ENCODE data around the gene PAQR4. TPM values are rescaled to one million over a fixed set of nuclear protein-coding genes. Genes with fewer than 3 reads are reported as not detected.

PAQR4 gene
- total RNA-seq, 2 donors from 2014 or later: 8.8 to 13.2 TPM

- TF ChIP-seq CTCF (IDR thresholded peaks at IDR 0.05) (no peak), POLR2A (IDR thresholded peaks at IDR 0.05) (no peak)
- Histone ChIP-seq H3K27ac (no peak overlapping the region), H3K4me3 (no peak overlapping the region), H3K9me3 (no peaks in the 10 kb centered on the region), H3K36me3 (replicated peaks in 1 of 2; ENCODE audit: insufficient read depth in 1 of 2, low read depth in 2 of 2) (peaks cover 0 to 11% of the 10 kb centered on the region in 2 donors), H3K27me3 (no peaks in the 10 kb centered on the region), H3K4me1 (no peaks in the 10 kb centered on the region)
- DNase-seq (no peak), ATAC-seq (no peak)
- 86 to 93% methylated on average over 15 of the region's 15 CpGs for WGBS, 2 donors
- intact Hi-C loops (cut with DNase I): no loop called here
These were observed 34.7 kb upstream of the PAQR4 start for GRCh38 chr16:2934450-2934849.

DNA sequence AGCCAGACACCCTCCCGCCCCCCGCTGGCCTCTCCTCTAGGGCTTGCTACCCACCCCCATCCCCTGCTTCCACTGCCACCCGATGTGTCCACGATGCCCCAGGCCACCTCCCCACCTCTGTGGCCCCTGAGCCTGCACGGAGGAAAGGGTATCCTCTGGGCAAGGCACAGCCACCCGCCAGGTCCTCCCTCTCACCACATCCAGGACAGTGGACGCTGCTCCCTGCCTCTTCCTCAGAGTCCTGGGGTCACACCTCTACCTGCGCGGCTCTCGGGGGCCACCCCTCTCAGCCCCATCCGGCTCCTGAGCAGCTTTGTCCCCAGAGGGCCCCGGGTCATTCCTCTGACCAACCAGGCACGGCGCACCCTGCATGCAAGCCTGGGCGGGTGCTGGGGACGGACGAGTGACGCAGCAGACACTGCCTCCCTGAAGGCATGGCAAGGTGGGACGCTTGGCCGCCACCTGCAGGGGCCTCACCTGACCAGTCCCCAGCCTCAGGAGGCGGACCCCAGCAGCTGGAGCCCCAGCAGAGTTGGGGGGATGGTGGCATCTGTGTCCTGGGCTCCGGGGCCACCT, 32.6 kb upstream of the PAQR4 start:
- DNase-seq (no peak), ATAC-seq (no peak)
- no peaks in the 10 kb centered on the region for H3K9me3 ChIP-seq
- WGBS, 2 donors: 81 to 91% methylated on average over 9 to 22 of the region's 22 CpGs
- no peaks in the 10 kb centered on the region for H3K27me3 ChIP-seq
- peaks cover 0 to 18% of the 10 kb centered on the region in 2 donors for H3K36me3 ChIP-seq (replicated peaks in 1 of 2; ENCODE audit: insufficient read depth in 1 of 2, low read depth in 2 of 2)
- no peak overlapping the region for H3K27ac ChIP-seq
- H3K4me1 ChIP-seq: no peaks in the 10 kb centered on the region
- intact Hi-C loops (cut with DNase I): no loop called here
- no peak overlapping the region for H3K4me3 ChIP-seq
- no peak for TF ChIP-seq CTCF (IDR thresholded peaks at IDR 0.05)
- no peak for TF ChIP-seq POLR2A (IDR thresholded peaks at IDR 0.05)

DNA sequence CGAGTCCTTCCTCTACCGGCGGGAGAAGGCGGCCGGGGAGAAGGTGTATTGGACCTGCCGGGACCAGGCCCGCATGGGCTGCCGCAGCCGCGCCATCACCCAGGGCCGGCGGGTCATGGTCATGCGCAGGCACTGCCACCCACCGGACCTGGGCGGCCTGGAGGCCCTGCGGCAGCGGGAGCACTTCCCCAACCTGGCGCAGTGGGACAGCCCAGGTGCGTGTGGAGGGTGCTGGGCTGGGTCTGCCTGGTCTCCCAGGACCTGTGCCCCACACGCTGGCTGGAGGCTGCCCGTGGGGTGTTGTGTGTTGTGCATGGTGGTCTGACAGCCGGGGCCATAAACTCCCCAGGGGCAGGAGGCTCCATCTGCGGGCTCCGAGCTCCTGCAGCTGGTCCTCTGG, 32.0 kb upstream of the PAQR4 start:
- no peaks in the 10 kb centered on the region for H3K4me1 ChIP-seq
- TF ChIP-seq POLR2A (IDR thresholded peaks at IDR 0.05) (no peak), CTCF (IDR thresholded peaks at IDR 0.05) (no peak)
- WGBS, 2 donors: 87% methylated on average over 22 of the region's 24 CpGs; no CpG with 5 or more reads in 1 of the 2 donors
- no peak overlapping the region for H3K27ac ChIP-seq
- ATAC-seq (no peak), DNase-seq (no peak)
- no peaks in the 10 kb centered on the region for H3K27me3 ChIP-seq
- H3K36me3 ChIP-seq (replicated peaks in 1 of 2; ENCODE audit: insufficient read depth in 1 of 2, low read depth in 2 of 2): peaks cover 0 to 18% of the 10 kb centered on the region in 2 donors
- no peak overlapping the region for H3K4me3 ChIP-seq
- intact Hi-C loops (cut with DNase I): no loop called here
- no peaks in the 10 kb centered on the region for H3K9me3 ChIP-seq

DNA sequence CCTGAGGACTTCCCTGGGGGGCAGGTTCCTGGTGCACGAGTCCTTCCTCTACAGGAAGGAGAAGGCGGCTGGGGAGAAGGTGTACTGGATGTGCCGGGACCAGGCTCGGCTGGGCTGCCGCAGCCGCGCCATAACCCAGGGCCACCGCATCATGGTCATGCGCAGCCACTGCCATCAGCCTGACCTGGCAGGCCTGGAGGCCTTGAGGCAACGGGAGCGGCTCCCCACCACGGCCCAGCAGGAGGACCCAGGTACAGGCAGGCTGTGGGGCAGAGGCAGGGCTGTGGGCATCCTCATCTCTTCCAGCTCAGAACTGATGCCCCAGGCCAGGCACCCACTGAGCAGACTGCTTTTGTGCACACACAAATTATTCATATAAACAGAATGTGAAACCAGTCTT, 30.9 kb upstream of the PAQR4 start:
- no peak overlapping the region for H3K4me3 ChIP-seq
- no peak for TF ChIP-seq CTCF (IDR thresholded peaks at IDR 0.05)
- no peak for TF ChIP-seq POLR2A (IDR thresholded peaks at IDR 0.05)
- H3K36me3 ChIP-seq (replicated peaks in 1 of 2; ENCODE audit: insufficient read depth in 1 of 2, low read depth in 2 of 2): peaks cover 0 to 18% of the 10 kb centered on the region in 2 donors
- DNase-seq (no peak), ATAC-seq (no peak)
- H3K4me1 ChIP-seq: no peaks in the 10 kb centered on the region
- H3K27me3 ChIP-seq: no peaks in the 10 kb centered on the region
- H3K27ac ChIP-seq: no peak overlapping the region
- intact Hi-C loops (cut with DNase I): no loop called here
- 88 to 98% methylated on average over 8 to 12 of the region's 12 CpGs for WGBS, 2 donors
- no peaks in the 10 kb centered on the region for H3K9me3 ChIP-seq

- Histone ChIP-seq H3K27ac (no peak overlapping the region), H3K9me3 (no peaks in the 10 kb centered on the region), H3K27me3 (no peaks in the 10 kb centered on the region), H3K36me3 (replicated peaks in 1 of 2; ENCODE audit: insufficient read depth in 1 of 2, low read depth in 2 of 2) (peaks cover 0 to 14% of the 10 kb centered on the region in 2 donors), H3K4me1 (no peaks in the 10 kb centered on the region), H3K4me3 (no peak overlapping the region)
- 69 to 74% methylated on average over 2 of the region's 2 CpGs for WGBS, 2 donors
- DNase-seq (no peak), ATAC-seq (no peak)
- TF ChIP-seq POLR2A (IDR thresholded peaks at IDR 0.05) (no peak), CTCF (IDR thresholded peaks at IDR 0.05) (no peak)
- intact Hi-C loops (cut with DNase I): no loop called here
These were observed 29.2 kb upstream of the PAQR4 start for GRCh38 chr16:2939968-2940367.

Measured in body of pancreas (tissue), 4 donors.